ENCODE results near the gene MRTFA. TPM values are rescaled to one million over a fixed set of nuclear protein-coding genes. Genes with fewer than 3 reads are reported as not detected.

MRTFA gene
- total and polyA plus RNA-seq, 9 of the 15 experiments (the other 6 are each of a cell fraction or from before 2014, with no cell fraction given): 0.84 to 21.1 (median 3.7) TPM

- Histone ChIP-seq H4K20me1 (replicated peaks; ENCODE audit: control insufficient read depth, insufficient read depth, low read length) (no peaks in the 10 kb centered on the region), H3K9ac (ENCODE audit: insufficient read depth in 1 of 2, low read depth in 2 of 2, low read length in 2 of 2) (no peak overlapping the region), H3K4me3 (no peak overlapping the region), H3K9me1 (ENCODE audit: control insufficient read depth, insufficient read depth, low read length) (peaks cover 3% of the 10 kb centered on the region), H3K4me1 (replicated peaks in 1 of 2; ENCODE audit: control insufficient read depth in 2 of 2, insufficient read depth in 2 of 2, low read length in 2 of 2) (no peaks in the 10 kb centered on the region; a peak in 1 of 5 replicates), H3K9me3 (replicated peaks; ENCODE audit: control insufficient read depth, insufficient read depth, low read depth, low read length) (no peaks in the 10 kb centered on the region), H3K36me3 (ENCODE audit: control insufficient read depth, insufficient read depth, low read length) (no peaks in the 10 kb centered on the region; the same call in 2 of the 3 replicates), H3K27ac (ENCODE audit: extremely low read depth, low read depth, low read length) (no peak overlapping the region), H2AFZ (ENCODE audit: low read depth, low read length) (no peak overlapping the region), H3K4me2 (ENCODE audit: insufficient read depth, low read length) (no peak overlapping the region), H3K27me3 (ENCODE audit: control insufficient read depth in 2 of 2, insufficient read depth in 2 of 2, low read length in 2 of 2) (no peaks in the 10 kb centered on the region), H3K79me2 (ENCODE audit: control insufficient read depth, insufficient read depth, low read length) (no peaks in the 10 kb centered on the region; the same call in 2 of the 3 replicates)
- intact Hi-C loops (cut with micrococcal nuclease): no loop called here
- BruUV-seq (replicated peaks): no TSS peak
- ATAC-seq: no peak
- in situ Hi-C loops (cut with MboI): no loop called here
- TF ChIP-seq ZNF584 (CRISPR knock-in tag; IDR thresholded peaks at IDR 0.05; ENCODE audit: low read depth): no peak
- no peak for TF ChIP-seq HES1 (IDR thresholded peaks at IDR 0.05; ENCODE audit: low read depth)
- TF ChIP-seq FOXM1 (IDR thresholded peaks at IDR 0.05; ENCODE audit: low read depth): no peak
- no peak for TF ChIP-seq FOXM1 (CRISPR knock-in tag; IDR thresholded peaks at IDR 0.05; ENCODE audit: low read depth)
- no peak for TF ChIP-seq EGR1 (conservative IDR thresholded peaks at IDR 0.05)
- no peak for TF ChIP-seq SP2 (IDR thresholded peaks at IDR 0.05; ENCODE audit: extremely low read depth, low read depth, low read length, poor library complexity, severe bottlenecking)
- TF ChIP-seq SPI1 (IDR thresholded peaks at IDR 0.05; ENCODE audit: borderline replicate concordance, low read depth, low read length): no peak
- no peak for TF ChIP-seq MYBL2 (IDR thresholded peaks at IDR 0.05; ENCODE audit: low read depth)
- TF ChIP-seq MYBL2 (CRISPR knock-in tag; IDR thresholded peaks at IDR 0.05; ENCODE audit: borderline replicate concordance): no peak
- no peak for TF ChIP-seq IRF1 (CRISPR knock-in tag; IDR thresholded peaks at IDR 0.05; ENCODE audit: borderline replicate concordance)
- no peak for TF ChIP-seq GTF2F1 (IDR thresholded peaks at IDR 0.05; ENCODE audit: low read depth, low read length)
- TF ChIP-seq CREBBP (IDR thresholded peaks at IDR 0.05; ENCODE audit: low read depth, low read length): no peak
- no peak for TF ChIP-seq NONO (IDR thresholded peaks at IDR 0.05; ENCODE audit: low read depth in 2 of 2, low read length in 1 of 2)
- no peak for TF ChIP-seq PHF8 (IDR thresholded peaks at IDR 0.05; ENCODE audit: borderline replicate concordance, low read length)
- TF ChIP-seq PTRF (tag; IDR thresholded peaks at IDR 0.05): no peak
- TF ChIP-seq PURB (CRISPR knock-in tag; IDR thresholded peaks at IDR 0.05; ENCODE audit: low read depth): no peak
- no peak for TF ChIP-seq SRSF7 (optimal IDR thresholded peaks at IDR 0.05; ENCODE audit: low read depth, low read length)
- DNase-seq (ENCODE audit: extremely low read depth in 1 of 4, low spot score in 3 of 4): no peak
- ChIA-PET POLR2A (no interaction called here), CTCF (ENCODE audit: low intra/inter-chr PET ratio) (no interaction called here)
- 81% methylated on average over 3 of the region's 3 CpGs for WGBS (ENCODE audit: insufficient coverage, low coverage, missing lambda C conversion rate)
- FAIRE-seq: no peak
These were observed 185.9 kb downstream of the MRTFA start for GRCh38 chr22:40450616-40451015.
